ENCODE measurements around the gene STK38L.

Gene STK38L

GRCh38 chr12:27243804-27244688 lies at the start of gene STK38L:
Gene STK38L (plus strand): TSS chr12:27244286. CDS start chr12:27297721, 53,435 bp downstream.
- peak; percentile 95 for DNase-seq

DNA sequence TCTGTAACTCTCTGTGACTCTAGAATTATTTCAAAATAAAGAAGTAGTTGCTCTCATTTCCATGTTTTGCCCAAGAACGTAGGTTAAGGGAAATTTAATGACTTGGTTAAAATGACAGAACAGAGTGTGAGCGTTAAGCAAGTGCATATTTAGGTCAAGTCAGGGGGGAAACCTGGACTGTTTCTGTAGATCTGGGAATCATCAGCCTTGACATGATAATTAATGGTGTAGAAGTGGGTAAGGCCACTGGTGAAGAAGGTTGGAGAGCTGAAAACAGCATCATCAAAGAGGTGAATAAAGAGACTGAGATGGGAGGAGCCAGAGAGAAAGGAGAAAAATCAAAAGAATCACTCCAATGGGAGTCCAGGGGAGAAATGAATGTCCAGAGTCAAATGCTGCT lies 49.4 kb upstream of the STK38L start:
- DNase-seq = no peak

DNA sequence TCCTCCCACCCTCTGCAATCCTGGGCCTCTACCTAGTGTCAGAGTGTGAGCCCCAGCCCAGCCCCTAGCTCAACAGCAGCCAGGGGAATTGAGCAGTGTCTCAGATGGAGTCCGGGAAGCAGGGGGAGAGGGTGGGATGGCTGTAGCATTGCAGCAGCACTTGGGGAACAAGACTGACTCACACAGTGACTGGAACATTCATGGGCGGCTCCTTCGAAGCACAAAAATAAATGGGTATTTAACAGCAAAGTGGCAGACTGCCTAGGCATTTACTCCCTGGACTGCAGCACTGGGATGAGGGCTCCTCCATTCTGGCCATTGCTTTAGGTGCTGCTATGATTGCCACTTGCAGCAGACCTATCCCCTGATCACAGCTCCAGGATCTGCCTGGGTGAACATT lies 46.0 kb upstream of the STK38L start:
- DNase-seq = no peak

- no peak for DNase-seq
These were observed 44.3 kb upstream of the STK38L start for GRCh38 chr12:27199638-27200300.

DNA sequence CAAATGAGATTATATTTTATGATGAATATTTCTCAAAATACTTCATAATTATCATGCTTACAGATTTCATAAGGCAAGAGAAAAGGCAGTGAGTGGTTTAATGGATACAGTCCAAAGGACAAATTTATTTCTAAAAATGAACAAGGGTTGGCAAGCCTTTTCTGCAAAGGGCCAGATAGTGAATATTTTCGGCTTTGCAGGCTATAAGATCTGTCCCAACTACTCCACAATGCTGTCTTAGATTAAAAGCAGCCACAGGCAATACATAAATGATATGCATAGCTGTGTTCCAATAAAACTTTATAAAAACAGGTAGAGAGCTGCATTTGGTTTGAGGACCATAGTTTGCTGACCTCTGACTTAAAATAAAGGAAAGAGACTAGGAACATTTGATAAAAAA lies 42.9 kb upstream of the STK38L start:
- DNase-seq = no peak

DNA sequence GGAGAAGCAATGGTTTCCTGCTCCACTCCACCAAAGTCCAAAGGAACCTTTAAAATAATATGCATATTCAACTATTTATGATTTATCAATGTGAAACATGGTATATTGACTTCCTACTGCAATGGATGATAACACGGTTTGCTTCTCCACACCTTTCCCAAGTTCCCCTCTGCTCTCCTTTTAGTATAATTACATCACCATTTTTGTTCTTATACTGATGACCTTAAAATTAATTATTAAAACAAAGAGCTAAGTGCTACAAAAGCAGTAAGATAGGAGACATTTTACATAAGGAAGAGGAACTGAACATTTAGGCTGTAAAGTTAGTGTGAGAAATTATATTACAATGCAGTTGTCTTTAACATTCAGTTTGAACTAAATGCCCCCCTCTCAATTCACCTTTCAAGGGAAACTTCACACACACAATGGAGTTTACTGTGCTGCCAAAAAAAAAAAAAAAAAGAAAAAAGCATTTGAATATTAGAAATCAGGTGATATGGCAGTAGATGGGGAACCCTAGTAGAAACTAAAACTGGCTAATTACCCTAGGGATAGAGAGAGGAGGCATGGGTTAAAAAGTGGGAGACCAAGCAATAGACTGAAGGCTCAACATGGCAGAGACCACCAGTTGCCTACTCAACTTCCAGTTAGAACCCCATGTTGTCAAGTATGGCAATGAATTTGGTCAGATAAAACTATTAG lies 37.1 kb upstream of the STK38L start:
- no peak for DNase-seq

DNA sequence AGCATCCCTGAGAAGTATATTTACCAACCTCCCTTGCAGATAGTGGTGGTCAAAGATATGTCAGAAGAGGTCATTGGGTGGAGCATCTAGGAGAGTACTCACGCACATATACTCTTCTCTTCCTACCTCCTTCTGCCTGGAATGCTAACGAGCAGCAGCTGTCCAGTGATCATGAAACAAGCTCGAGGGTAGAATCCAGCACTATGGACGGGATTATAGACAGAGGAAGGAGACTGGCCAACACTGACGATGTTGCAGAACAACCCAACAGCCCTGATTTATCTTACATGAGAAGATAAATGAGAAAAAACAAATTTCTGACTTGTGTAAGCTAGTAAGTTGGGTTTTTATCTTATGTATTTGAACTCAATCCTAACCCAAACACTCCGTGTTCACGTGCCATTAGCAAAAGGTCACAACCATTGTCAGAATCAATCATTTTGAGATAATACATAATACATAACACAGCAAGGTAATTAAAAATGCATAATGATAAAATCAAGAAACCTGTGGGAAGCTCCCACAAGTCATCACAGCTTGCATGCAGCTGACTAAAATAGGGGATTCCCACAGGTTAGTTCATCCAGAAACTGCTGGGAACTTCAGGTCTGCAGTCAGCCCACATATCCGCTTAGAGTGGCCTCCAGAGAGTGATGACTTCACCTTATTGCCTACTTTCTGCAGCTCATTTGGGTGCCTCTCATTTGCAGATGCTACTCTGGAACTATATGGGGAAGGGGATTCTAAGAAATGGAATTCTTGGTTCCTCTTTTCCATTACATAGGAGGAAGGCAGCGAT lies 36.3 kb upstream of the STK38L start:
- no peak for DNase-seq

GRCh38 chr12:27208414-27208750 lies 35.7 kb upstream of the STK38L start:
- DNase-seq = no peak

GRCh38 chr12:27209257-27209910 lies 34.7 kb upstream of the STK38L start:
- no peak for DNase-seq

DNA sequence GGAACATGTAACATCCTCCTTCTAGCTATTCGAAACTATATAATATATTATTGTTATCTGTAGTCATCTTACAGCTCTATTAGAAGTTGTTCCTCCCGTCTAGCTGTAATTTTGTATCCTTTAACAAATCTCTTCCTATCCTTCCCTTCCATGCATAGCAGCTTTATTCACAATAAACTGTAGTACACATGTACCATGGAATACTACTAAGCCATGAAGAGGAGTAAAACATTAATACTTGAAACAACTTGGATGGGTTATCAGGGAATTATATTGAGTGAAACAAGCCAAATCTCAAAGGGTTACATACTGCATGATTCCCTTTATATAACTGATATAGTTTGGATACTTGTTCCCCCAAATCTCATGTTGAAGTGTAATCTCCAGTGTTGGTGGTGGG lies 33.9 kb upstream of the STK38L start:
- DNase-seq = no peak

DNA sequence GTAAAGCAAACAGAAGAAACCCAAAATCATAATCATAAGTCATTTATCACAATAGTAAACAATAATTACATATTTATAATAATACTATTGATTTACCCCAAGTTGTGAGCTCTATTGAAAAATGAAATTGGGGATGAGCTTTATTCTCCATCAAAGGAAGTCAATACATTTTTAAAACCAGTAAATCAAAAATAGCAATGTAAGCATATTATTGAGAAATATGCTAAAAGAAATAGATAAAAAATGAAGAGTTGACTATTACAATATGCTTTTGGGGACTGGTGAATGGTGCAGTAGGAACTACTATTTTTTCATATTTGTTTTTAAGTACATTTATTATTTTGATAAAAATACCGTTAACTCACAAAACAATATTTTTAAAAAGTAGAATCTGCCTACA lies 31.2 kb upstream of the STK38L start:
- no peak for DNase-seq

- DNase-seq = no peak
These were observed 30.8 kb upstream of the STK38L start for GRCh38 chr12:27213304-27213703.

DNA sequence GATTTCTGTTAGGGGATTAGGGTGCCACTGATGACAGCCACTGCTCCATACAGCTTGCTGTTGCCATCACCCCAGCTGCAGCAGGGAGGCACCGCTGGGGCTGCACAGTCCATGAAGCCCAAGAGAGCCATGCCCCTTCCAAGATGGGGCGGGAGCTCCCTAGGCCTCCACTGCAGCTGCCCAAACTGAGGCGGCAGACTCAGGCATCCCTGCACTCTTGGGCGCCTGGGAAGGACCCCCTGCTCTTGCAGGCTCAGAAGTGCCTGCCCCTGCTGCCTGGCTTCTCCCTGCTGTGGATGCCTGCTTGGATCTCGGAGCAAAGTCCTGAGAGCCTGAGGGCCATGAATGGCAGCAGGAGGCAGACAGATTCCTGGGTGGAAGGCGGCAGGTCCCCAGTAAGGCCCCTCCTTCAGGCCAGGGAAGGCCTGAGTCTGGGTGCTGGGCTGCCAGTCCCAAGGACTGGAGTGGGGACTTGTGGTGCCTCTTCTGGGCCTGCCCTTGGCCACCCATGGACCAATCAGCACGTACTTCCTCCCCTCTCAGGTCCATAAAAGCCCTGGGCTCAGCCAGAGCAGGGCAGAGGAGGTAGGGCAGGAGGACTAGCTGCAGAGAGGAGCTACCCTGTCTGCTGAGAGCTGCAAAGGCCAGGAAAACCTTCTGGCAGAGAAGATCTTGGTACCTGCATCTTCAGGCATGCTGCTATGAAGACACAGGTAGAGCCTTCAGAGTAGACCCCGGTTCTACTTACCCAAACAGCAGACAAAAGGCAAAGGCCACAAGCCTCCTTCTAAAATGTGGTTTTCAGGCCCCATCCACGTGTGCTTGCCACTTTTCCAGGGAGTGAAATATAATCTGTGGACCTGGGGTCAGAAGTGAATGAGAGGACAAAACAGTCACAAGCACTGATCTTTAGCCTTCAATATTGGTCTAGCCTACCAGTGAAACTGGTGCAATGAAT lies 30.0 kb upstream of the STK38L start:
- no peak for DNase-seq

DNA sequence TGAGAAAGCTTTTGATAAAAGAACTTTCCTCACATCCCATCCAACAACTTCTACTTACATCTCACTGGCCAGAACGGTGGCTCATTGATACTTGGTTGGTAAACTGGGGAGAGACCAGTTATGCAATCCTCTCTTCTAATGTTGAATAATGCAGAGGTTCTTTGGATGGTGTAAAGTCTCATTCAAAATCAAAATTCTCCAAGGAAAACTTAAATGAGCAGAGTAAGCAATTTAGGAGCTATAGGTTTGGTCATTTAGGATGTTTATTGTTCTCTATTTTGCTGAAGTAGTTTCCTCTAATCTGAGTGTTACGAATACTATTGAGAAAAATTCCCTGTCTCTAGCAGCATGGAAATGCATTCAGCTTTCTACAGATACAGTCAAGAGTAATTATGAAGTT lies 26.5 kb upstream of the STK38L start:
- no peak for DNase-seq

DNA sequence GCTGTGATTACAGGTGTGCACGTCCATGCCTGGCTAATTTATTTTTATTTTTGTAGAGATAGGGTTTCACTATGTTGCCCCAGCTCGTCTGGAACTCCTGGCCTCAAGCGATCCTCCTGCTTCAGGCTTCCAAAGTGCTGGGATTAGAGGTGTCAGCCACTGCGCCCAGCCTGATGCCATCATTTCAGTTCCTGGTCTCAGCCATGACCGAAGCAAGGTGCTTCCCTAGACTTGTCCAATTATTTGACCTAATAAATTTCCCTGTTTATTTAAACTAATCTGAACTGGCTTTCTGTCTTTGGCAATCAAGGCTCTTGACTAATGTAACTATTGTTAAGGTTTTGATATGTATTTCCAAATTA lies 24.4 kb upstream of the STK38L start:
- DNase-seq = no peak

DNA sequence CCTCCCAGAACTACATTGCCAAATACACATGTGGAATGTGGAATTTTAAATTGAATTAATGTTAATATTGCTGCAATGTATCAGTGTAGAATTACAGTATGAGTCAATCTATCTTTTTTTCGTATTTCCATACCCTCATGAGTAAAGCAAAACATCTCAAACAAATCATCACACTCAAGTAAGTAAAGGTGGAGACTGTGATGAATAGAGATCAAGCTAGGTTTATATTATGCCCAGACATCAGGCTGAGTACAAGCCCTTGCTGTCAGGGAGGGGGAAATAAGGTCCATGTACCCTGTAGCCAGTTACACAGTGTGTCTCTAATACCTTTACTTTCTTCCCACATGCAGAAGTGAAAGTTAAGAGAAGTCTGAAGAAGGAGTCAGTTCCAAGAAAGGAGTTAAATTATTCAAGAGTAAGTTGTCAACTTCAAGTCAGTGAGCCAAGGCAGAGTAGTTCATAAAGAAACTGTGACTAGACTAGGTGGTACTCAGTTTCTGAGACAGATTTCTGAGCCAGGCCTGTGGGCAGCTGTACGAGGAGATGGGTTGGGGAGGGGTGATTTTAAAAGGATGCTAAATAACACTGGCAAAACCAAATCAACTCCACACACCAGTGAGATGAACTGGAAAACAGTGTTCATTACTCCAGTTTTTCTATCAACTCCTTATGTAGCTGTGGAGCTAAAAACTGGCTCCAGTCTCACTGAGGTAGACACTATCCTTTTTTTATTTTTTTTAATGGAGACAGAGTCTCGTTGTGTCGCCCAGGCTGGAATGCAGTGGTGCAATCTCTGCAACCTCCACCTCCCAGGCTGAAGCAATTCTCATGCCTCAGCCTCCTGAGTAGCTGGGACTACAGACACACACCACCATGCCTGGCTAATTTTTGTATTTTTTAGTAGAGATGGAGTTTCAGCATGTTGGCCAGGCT lies 23.8 kb upstream of the STK38L start:
- DNase-seq = no peak

- no peak for DNase-seq
These were observed 23.1 kb upstream of the STK38L start for GRCh38 chr12:27220988-27221345.

DNA sequence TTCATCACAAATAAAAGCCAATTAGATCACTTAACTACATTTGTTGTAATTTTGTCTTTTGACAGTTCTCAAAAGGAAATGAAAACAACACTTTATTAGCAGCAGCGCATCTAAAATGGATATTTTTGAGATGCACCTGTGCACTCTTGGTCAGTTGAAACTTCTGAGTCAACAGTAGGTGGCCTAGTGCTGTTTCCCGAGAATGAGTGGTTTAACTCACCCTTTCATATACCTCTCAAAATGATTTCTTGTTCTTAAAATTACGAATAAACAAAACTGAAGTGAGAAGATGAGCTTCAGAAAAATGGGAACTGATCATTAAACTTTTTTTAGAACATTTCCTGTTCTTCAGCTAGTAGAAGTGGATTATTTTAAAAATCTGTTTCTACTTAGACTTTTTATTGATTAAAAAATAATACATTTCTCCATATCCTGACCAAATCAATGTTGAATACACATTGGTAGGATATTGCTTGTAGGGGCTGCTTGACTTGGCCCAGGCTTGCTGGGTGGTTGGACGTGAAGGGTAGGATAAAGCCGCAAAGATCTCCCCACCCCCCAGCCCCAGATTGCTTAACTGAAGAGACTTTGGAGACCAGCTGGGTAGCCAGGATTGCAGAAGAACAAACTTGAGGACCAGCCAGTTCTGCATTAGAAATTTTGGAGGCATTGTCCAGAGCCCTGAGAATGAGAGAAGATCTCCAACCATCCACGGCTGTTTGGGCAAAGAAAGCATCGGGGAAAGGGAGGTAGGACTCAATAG lies 22.3 kb upstream of the STK38L start:
- DNase-seq = no peak

DNA sequence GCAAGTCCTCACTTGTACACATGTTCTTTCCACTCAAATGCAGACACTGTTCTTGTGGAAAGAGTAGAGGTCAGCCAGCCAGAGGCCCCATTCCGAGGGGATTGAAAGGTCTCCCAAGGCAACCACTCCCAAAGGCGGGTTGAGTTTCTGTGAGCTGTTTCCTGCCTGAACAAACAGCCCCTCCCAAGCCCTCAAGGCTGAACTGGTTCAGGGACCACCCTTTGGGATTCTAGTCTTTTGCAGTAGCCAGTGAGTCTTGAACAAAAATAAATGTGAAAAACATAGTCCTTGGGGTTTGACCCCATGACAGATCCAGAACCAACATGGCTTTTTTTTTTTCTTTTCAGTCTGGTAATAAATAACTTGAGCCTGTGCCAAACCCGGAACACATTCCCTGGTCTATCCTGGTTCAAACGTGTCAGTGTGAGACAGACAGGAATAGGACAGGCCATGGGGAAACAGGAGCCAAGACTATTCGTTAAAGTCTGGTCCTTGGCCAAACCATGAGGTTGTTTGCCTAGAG lies 17.6 kb upstream of the STK38L start:
- no peak for DNase-seq
